CD4-positive, alpha-beta T cell treated with Interleukin-17A for 1 hour (primary cell): Measurements from ENCODE around the gene TP53INP2.
"Not testable (repeated sequence)": the region's sequence is repeated elsewhere in the genome, so short reads cannot be mapped to it uniquely, and the experiment has no call there.

Experiments
- DNase-seq: peaks from one replicate; pipeline ENCODE4 v3.0.0-alpha.2; 2020

The TP53INP2 gene

DNA sequence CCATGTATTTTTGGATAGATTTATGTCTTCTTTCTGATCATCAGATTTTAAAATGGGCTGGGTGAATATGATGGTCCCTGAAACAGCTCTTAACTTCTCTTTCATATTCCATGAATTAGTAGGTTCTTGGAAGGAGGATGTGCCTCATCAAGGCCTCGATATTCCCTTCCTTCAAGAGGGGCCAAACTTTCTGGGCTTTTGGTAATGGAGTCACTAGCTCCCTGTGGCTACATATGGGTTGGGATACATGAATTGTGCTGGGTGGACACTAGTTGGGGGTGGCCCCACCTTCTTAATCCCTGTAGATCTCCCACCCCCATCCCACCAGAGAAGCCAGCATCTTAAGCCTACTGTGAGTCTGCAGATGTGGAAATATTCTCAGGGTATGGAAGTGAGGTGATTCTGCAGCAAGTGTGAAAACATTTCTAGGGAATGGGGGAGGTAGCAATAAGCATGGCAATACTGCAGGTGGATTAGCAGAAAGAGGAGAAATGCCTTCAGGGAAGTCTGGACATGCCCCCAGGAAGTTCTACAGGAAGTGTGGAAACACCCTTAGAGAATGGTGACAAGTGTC is 2.2 kb downstream of the TP53INP2 start:
- no peak for DNase-seq

DNA sequence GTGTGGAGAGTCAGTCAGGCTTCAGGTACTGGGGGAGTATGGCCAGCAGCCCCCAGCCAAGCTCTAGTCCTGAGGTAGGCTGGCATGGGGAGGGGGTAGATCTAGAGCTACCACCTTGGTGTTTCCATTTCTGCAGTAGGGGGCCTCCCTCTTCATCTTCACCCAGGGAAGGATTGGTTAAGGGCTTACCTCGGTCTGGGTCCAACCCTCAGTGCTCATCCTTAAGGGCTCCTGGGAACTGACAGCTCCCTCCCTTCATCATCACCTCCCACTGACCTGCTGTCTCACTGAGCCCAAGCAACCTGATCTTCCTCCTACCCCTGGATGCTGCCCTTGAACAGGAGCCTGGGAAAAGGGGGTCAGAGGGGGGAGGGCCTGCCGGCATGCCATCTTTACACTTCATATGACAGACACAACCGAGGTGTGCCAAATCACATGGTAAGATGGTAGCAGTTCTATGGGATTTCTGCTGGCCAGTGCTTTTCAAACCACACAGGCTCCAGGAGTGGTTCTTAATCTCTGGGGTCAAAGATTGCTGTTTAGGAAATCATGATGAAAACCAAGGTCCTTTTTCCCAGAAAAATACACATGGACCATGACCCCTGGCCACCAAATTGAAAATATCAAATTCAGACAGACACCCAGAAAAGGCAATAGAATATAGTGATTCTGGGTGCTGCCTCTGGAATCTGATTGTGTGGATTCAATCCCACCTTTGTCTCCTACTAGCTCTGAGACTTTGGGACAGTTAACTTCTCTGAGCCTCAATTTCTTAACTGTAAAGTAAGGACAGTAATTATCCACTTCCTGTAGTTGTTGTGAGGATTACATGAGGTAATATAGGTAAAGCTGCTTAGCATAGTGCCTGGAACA is 3.0 kb downstream of the TP53INP2 start:
- no peak for DNase-seq

DNA sequence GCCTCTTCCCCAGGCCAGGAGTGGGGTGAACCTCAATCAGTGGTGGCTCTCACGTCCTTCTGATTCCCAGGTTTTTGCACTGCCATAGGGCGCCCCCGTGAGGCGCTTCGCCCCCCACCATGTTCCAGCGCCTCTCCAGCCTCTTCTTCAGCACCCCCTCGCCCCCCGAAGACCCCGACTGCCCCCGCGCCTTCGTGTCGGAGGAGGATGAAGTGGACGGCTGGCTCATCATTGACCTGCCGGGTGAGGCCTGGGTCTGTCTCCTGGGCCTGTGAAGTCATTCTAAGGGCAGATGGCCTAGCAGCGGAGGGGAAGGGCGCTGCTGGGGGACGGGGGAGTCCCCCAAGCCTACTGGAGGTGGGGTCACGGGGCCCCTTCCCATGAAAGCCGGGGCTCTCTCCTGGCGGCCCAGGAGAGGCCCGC is 4.5 kb downstream of the TP53INP2 start:
- peak; percentile 61 for DNase-seq

DNA sequence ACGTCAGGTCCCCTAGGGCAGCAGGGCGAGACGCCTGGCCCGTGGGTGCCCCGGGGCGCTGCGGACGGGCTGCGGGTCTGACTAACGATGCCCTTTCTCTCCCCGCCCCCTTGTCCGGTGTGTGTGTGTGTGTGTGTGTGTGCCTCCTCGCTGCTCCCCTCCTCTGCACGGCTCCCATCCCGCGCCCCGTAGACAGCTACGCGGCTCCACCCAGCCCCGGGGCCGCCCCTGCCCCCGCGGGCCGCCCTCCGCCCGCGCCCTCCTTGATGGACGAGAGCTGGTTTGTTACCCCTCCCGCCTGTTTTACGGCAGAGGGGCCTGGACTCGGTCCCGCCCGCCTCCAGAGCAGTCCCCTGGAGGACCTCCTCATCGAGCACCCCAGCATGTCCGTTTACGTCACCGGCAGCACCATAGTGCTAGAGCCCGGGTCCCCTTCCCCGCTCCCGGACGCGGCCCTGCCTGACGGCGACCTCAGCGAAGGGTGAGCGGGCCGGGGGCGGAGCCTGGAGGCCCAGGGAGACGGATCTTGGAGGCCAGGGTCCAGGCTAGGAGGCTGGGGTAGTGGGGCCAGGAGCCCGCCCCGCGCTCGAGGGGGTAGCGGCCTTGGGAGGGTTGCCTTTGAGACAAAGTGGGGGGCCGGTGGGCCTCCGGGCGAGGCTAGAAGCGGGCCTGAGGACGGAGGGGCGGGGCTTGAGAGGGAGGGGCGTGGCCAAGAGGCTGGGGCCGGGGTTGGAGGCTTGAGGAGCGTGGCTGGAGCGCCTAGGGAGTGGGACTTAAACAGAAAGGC is 5.1 kb downstream of the TP53INP2 start:
- DNase-seq = peak; percentile 87

DNA sequence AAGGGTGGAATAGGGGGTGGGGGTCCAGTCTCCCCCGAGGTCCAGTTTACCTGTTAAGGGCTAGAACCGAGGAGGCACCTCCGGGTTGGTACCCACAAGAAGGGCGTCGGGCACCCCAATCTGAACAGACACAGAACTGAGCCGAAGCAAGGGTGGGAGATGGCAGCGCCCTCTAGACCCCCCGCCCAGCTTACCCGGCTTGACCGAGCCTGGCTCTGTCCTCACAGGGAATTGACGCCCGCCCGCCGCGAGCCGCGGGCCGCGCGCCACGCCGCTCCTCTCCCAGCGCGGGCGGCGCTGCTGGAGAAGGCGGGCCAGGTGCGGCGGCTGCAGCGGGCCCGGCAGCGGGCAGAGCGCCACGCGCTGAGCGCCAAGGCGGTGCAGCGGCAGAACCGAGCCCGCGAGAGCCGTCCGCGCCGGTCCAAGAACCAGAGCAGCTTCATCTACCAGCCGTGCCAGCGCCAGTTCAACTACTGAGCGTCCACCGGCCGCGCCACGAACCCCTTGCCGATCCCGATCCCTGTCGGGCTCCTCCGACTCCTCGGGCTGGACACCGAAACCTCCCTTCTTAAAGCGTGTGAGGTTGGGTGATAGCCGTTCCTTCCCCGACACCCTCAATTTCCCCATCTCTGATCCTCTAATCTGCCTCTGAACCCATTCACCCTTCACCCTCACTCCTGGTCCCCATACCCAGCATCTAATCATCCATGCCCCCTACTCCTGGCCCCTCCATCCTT is 5.9 kb downstream of the TP53INP2 start:
- no peak for DNase-seq

DNA sequence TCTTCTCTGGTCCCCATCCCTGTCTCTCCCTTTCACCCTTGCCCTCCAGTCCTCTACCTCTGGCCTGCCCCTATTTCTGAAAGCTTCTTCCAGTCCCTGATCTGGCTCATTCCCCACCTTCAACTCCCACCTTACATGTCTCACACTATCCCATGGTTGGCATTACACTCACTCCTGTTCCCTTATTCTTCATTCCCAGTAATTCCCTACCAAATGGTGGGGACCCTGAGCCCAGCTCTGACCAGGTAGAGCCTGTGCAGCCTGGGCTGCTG is 6.4 kb downstream of the TP53INP2 start:
- DNase-seq = no peak

DNA sequence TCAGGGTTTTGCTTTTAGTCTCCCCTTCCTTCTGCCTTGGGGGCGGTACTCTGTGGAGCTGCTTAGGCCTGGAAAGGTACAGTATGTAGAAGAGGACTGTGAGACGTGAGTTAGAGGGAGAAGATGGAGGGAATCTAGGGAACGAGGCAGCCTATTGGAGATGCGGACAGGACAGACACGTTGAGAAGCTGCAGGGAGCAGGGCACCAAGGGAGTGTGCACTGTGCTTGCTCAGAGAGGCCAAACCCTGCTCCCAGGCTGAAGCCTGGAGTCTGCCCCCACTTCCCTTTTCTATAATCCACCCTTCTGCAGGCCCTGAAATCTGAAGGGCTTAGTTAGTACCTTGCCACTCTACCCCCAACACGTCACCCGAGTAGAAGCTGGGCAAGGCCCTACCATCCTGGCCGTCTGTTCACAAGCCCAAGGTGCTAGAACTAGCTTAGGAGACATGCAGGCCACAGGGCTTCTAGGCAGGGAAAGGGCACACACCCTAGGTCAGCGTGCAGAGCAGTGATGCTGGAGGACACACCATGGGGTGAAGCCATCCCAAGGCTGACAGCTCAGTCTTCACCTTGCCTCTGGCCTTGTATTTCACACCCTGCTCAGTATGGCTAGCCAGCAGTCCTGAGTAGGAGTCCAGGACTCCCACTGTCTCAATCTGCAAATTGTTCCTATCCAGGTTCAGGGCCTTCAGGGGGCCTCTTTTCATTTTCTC is 6.9 kb downstream of the TP53INP2 start:
- DNase-seq = no peak

DNA sequence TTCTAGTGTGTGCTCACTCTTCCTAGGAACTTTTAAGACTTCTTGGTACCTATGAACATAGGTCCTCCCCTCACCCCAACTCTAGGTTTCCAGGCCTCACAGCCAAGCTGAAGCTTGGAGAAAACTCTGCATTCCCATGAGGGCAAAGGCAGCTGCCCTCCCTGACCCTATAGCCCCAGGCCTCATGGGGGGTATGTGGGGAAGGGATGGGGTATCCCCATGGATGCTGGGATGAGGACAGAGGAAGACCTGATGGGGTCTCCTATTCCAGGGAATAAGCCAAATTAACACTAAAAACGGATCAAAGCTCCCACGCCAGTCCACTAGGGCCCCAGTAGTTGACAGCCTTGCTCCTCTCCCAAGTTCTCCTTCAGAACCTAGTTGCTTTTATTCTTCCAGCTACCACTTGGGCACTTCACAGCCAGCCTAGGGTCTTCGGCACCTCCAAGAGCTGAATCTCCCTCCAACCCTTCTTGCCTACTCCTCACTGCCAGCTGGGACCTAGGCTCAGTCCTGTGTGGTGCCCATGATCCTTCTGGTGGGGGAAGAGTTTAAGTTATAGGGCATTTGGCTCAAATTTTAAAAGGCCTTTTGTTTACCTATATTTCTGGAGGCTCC is 7.8 kb downstream of the TP53INP2 start:
- no peak for DNase-seq

DNA sequence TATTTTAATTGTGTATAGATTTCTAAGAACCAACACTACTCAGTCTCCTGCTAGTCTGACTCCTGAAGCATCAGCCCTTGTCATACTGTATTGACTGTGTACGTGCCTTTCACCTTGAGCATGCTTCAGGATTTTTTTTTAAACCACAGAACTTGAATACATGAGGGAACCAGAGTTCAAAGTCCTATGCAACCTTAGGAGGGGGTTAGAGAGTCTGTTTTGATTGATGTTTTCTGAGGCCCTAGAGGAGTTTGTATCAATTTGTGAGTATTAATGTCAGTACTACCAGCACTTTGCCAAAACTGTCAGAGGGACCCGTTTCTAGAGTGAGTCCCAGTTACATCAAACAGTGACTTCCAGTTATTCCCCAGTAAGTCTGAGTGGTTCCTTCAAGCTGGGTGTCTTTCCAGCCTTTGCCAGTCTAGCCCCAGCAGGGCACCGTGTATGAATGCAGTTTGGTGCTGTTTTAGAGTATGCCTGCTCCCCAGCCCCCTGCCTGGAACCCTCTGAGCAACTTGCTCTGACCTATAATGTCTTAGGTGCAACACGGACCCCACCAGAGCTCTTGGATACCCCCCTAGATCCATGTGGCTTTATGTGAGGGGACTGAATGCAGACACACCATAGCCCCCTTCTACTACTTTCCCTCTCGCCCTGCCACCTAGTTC is 8.5 kb downstream of the TP53INP2 start:
- no peak for DNase-seq

DNA sequence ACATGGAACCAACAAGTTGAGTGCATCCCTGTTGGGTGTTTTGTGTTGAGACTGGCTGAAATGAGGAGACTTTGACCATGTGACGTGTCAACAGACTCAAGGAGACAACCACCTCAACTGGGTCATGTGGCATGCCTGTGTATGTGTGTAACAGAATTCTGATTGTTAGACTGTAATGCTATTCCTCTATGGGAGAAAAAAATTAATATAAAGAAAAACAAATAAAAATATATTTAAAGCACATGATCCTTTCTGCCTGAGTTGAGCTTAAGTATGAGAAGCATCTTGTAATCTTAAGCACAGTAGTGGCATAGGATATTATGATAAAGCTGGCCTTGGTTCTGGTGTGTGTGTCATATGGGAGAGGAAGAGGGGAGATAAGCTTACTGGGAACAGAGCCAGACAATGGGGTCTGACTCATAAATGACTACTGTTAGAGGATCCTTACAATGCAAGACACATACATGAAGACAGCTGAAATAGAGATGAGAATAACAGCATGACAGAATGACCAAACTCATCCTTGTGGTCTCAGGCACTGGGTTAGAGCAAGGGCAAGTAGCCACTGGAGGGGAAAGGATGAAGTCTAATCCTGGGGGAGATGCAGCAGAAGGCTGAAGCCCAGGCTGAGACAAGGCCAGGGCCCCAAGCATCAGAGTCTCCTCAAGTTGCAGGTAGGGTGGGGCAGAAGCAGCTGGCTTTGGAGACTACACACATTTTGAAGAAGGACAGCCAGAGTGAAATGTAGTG is 9.2 kb downstream of the TP53INP2 start:
- no peak for DNase-seq

DNA sequence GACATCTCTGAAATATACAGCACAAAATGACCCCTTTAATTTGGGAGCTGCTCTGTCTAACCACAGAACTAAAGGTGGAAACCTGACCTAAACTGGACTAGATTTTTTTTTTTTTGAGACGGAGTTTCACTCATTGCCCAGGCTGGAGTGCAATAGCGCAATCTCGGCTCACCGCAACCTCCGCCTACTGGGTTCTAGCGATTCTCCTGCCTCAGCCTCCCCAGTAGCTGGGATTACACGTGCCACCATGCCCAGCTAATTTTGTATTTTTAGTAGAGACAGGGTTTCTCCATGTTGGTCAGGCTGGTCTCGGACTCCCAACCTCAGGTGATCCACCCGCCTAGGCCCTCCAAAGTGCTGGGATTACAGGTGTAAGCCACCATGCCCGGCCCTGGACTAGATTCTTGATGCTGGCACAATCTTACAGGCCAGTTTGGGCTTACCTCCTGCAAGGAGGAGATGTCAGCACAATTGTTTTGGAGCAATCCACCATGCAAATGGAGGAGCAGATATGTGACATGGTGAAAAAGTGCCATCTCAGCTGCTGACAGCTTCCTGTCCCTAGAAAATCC is 9.9 kb downstream of the TP53INP2 start:
- DNase-seq = not testable (repeated sequence)

DNA sequence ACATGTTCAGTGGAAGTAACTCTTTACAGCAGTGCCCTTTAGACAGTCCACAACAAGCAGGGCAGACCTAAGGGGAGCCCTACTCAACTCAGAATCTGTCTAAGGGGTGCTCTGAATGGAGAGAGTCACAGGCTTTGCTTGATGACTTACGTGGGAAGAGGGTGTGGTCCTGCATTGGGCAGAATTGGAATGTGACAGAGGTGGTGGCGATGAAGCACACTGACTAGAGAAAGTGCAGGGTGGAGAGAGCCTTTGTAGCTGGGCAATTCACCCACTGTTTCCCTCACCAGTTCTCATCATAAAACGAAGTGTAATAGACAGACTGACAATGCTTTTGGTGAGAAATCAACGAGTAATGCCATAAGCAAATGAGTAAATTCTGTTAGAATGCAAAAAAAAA is 11.2 kb downstream of the TP53INP2 start:
- DNase-seq = no peak

DNA sequence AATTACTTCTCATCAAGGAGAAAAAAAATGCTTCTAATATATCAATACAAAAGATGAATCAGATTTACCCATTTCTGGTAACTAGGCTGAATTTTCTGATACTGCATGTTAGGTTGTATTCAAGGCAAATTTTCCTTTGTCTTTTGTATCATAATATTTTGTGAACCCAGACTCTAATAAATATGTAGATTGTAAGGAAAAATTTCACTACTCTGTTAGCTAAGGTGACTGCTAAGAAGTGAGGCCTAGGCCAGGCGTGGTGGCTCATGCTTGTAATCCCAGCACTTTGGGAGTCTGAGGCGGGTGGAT is 12.7 kb downstream of the TP53INP2 start:
- no peak for DNase-seq

DNA sequence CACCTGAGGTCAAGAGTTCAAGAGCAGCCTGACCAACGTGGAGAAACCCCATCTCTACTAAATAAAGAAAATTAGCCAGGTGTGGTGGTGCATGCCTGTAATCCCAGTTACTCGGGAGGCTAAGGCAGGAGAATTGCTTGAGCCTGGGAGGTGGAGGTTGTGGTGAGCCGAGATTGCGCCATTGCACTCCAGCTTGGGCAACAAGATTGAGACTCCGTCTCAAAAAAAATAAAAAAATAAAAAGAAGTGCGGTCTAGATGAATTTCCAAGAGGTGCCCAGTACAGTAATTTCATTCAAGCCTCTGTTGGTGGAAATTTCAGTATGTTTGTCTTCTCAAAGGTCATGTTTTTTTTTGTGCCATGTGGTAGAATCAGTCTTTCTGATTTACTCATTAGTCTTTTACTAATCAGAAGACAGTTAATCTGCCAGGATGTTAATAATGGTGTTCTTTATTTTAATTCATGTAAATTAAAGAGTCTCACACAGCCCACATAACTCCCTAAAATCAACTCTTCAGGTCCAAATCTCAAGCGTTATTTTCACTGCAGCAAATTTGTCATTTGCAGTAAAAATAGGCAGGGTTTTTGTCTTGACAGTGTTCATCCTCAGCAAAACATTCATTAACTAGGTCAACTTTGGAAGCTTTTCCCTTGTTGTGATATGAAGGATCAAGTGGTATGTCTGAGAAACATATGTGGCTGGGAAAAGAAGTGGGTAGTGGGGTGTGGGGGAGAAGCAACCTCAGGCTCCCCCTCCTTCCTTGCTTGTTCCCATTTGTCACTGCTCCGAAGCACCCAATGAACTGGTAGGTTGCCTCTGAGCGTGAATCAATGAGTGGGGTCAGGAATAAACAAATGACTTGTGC is 13.3 kb downstream of the TP53INP2 start:
- no peak for DNase-seq

DNA sequence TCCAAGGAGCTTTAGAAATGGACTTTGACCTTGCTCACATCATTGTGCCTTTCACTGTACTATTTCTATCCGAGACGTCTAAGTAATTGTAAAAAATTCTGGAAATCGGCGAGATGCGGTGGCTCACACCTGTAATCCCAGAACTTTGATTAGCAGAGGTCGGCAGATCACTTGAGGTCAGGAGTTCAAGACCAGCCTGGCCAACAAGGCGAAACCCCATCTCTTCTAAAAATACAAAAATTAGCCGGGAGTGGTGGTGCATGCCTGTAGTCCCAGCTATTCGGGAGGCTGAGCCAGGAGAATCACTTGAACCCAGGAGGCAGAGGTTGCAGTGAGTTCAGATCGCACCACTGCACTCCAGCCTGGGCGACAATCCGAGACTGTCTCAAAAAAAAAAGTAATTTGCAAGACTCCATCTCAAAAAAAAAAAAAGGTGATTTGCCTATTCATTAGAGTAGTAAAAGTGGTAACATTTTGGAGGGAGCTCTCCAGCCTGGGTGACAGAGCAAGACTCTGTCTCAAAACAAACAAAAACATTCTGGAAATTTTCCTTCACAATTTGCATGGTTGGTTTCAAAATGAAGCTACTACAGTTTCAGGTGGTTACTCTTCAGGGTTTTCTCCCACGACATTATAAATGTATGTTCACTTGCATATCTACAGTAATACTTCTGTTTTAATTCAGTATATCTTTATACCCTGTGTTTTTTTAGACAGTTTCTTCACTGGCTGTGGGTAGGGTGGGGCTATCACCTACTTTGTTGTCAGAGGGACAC is 15.3 kb downstream of the TP53INP2 start:
- DNase-seq = not testable (repeated sequence)

DNA sequence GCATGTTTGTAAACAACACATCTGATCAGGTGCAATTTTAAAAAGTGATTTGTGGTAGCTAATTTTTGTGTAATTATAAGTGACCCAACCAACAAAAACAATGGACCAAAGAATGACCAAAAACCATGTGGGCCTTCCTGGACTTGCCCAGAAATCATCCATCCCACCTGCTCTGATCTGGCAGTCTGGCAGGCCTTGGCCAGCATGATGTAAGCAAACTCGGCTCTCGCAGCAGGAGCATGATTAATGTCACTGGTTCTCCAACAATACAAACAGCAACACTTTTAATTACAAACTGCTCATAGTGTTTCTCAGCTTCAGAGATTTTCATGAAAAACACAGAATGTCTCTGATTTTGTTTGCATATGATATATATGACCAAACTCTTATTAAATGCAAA is 16.1 kb downstream of the TP53INP2 start:
- no peak for DNase-seq

DNA sequence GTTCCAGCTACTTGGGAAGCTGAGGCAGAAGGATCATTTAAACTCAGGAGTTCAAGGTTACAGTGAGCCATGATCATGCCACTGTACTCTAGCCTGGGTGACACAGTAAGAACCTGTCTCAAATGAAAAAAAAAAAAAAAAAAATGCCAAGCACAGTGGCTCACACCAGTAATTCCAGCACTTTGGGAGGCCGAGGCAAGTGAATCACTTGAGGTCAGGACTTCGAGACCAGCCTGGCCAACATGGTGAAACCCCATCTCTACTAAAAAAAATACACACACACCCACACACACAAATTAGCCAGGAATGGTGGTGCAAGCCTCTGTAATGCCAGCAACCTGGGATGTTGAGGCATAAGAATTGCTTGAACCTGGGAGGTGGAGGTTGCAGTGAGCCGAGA is 18.4 kb downstream of the TP53INP2 start:
- not testable (repeated sequence) for DNase-seq

DNA sequence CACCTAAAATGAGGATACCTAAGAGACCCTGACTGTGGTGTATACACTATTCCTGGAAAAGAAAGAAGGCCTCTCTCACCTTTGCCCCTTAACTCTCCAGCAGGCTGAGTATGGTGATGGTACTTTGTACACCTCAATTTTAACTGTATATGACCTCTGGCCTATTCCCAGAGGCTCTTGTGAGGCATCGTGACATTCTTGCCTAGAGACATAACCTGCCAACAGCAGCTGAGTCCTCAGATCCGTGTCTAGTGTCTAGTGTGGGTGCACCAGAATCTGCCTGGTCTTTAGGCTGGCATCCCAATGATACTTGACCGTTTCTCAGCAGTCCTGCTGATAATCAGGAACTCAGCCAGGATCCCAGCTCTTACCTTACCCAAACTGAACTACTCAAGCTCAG is 20.0 kb downstream of the TP53INP2 start:
- DNase-seq = no peak

DNA sequence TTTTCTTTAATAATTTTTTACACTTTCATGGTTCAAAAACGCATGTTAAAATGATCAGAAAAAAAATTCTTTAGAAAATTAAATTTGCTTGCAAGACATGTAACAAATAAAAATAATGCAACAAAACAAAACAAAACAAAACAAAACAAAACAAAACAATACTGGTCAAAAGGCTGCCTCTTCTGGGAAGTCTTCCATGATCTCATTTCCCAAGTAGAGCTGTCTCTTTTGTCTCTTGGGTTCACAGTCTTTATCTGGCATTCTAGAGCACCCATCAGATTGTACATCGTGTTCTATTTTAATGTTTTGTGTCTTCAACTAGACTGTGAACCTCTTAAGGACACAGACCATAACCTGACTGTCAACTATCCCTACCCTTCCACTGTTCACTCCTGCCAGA is 25.3 kb downstream of the TP53INP2 start:
- no peak for DNase-seq
